Coronary artery (tissue), 2 donors: ENCODE data around the gene GMFB.

Source experiments
- DNase-seq: peaks from one replicate; pipeline ENCODE4 v3.0.0-alpha.2; 2017; ENCODE audit warnings: low spot score
- H3K27ac ChIP-seq, 2 donors: fragments of 200-600 bp; sonication (generic); one replicate each; pipeline ENCODE4 v1.5.1; 2016 to 2019
- H3K4me3 ChIP-seq: fragments of 200-600 bp; sonication (generic); 2 replicates; pipeline ENCODE4 v1.5.1; 2016; ENCODE audit warnings: mild to moderate bottlenecking, moderate library complexity
- CTCF ChIP-seq: fragments of 200-600 bp; sonication (generic); IDR thresholded peaks from one replicate; pipeline ENCODE4 v1.5.1; 2019; ENCODE audit warnings: antibody characterized with exemption

GMFB gene

GRCh38 chr14:54497224-54497623 lies 8.4 kb upstream of the GMFB start:
- H3K27ac ChIP-seq = no peak overlapping the region
- H3K4me3 ChIP-seq = no peak overlapping the region

GRCh38 chr14:54493293-54493692 lies 4.5 kb upstream of the GMFB start:
- H3K27ac ChIP-seq = no peak overlapping the region
- no peak for TF ChIP-seq CTCF
- no peak overlapping the region for H3K4me3 ChIP-seq
- no peak for DNase-seq

More at GRCh38 chr14:54497224-54497623, 8.4 kb upstream of the GMFB start:
- no peak for DNase-seq
- TF ChIP-seq CTCF = no peak

- H3K4me3 ChIP-seq = no peak overlapping the region
- no peak overlapping the region for H3K27ac ChIP-seq
- TF ChIP-seq CTCF = no peak
- no peak for DNase-seq
Measured at GRCh38 chr14:54490445-54491175, 1.8 kb upstream of the GMFB start.

GRCh38 chr14:54489731-54490444 lies 1.1 kb upstream of the GMFB start:
- peak overlapping the region; percentile 98 for H3K4me3 ChIP-seq
- peak overlapping the region; percentile 40 to 98 for H3K27ac ChIP-seq
- TF ChIP-seq CTCF = no peak

GRCh38 chr14:54489318-54489683 lies 521 bp upstream of the GMFB start:
- no peak for DNase-seq
- peak overlapping the region; percentile 98 for H3K4me3 ChIP-seq
- peak overlapping the region; percentile 40 to 98 for H3K27ac ChIP-seq
- TF ChIP-seq CTCF = no peak

More at GRCh38 chr14:54489731-54490444, 1.1 kb upstream of the GMFB start:
- DNase-seq = no peak

- peak overlapping the region; percentile 93 to 98 for H3K27ac ChIP-seq
- DNase-seq = no peak
- H3K4me3 ChIP-seq = peak overlapping the region; percentile 98
- TF ChIP-seq CTCF = no peak
Measured at GRCh38 chr14:54488318-54488645, 498 bp downstream of the GMFB start.

- H3K4me3 ChIP-seq = peak overlapping the region; percentile 98
- DNase-seq = no peak
- H3K27ac ChIP-seq = peak overlapping the region; percentile 93 to 98
- no peak for TF ChIP-seq CTCF
Measured at GRCh38 chr14:54487771-54488170, 1.0 kb downstream of the GMFB start.
